PC-3 (cell line): ENCODE results near the gene WDR46.

Experiments
- CTCF ChIP-seq: fragments of 300-600 bp; sonication (generic); conservative IDR thresholded peaks from 2 replicates; pipeline ENCODE4 v1.5.1; 2017; ENCODE audit warnings: antibody characterized with exemption, low read depth, mild to moderate bottlenecking, low read length
- EZH2 ChIP-seq: fragments of 300-600 bp; sonication (generic); IDR thresholded peaks from one replicate; pipeline ENCODE4 v1.6.1; 2017; ENCODE audit warnings: antibody characterized with exemption, mild to moderate bottlenecking, low read length; ENCODE audit not compliant: unreplicated experiment
- EZH2phosphoT487 ChIP-seq: fragments of 300-600 bp; sonication (generic); IDR thresholded peaks from 2 replicates; pipeline ENCODE4 v1.6.1; 2018; ENCODE audit warnings: mild to moderate bottlenecking, antibody characterized with exemption, low read length, borderline replicate concordance

GRCh38 chr6:33297956-33298772 lies 9.1 kb upstream of the WDR46 start:
- TF ChIP-seq CTCF (no peak), EZH2phosphoT487 (no peak), EZH2 (no peak)
